Uterus (tissue), 4 donors: Measurements from ENCODE around the gene LIX1. TPM values are rescaled to one million over a fixed set of nuclear protein-coding genes. Genes with fewer than 3 reads are reported as not detected.
"Not testable (repeated sequence)": the region's sequence is repeated elsewhere in the genome, so short reads cannot be mapped to it uniquely, and the experiment has no call there.

Source experiments
- DNase-seq, 2 donors: peaks; one replicate each; pipeline ENCODE4 v3.0.0-alpha.2; 2019 to 2020
- H3K27ac ChIP-seq, 2 donors: fragments of 200-600 bp; sonication (generic); 1 replicate in 1 of 2; 2 replicates in 1 of 2; pipeline ENCODE4 v1.5.1; 2016 to 2018
- H3K27me3 ChIP-seq, 2 donors: fragments of 200-600 bp; sonication (generic); one replicate each; pipeline ENCODE4 v1.5.1; 2018 to 2019; ENCODE audit warnings: control low read depth in 1 of 2
- H3K36me3 ChIP-seq, 2 donors: fragments of 200-600 bp; sonication (generic); one replicate each; pipeline ENCODE4 v1.5.1; 2019; ENCODE audit warnings: control low read depth in 1 of 2
- H3K4me1 ChIP-seq, 2 donors: fragments of 200-600 bp; sonication (generic); one replicate each; pipeline ENCODE4 v1.5.1; 2018 to 2019; ENCODE audit warnings: control low read depth in 1 of 2
- H3K4me3 ChIP-seq, 2 donors: fragments of 200-600 bp; sonication (generic); 1 replicate in 1 of 2; 2 replicates in 1 of 2; pipeline ENCODE4 v1.5.1; 2018 to 2019; ENCODE audit warnings: mild to moderate bottlenecking in 1 of 2
- H3K9me3 ChIP-seq, 2 donors: fragments of 200-600 bp; sonication (generic); one replicate each; pipeline ENCODE4 v1.5.1; 2019; ENCODE audit warnings: control low read depth in 1 of 2
- POLR2A ChIP-seq, 2 donors: fragments of 450-650 bp; IDR thresholded peaks; one replicate each; pipeline ENCODE4 v1.6.1; 2016; ENCODE audit warnings: antibody characterized with exemption in 2 of 2, mild to moderate bottlenecking in 1 of 2, moderate library complexity in 1 of 2
- intact Hi-C: fragments of 100-400 bp; cut with DNase I; formaldehyde crosslinking; loops from one replicate; pipeline ENCODE4 v1.15.1; 2023; ENCODE audit warnings: low total_unique reads
- total RNA-seq, 4 donors: library from RNA; depleted of rRNA in 3 of 4; stranded (reverse); fragments of >200 nt in 3 of 4; gene quantifications; one replicate each; pipeline versions ENCODE4 v1.1.0 to v1.2.4, GENCODE V29; 2014 to 2023
- TF ChIP-seq, protein P1 (sequence below), 4 experiments: fragments of 200-600 bp in 2 of 4; fragments of 450-650 bp in 2 of 4; sonication (generic) in 2 of 4; IDR thresholded peaks; one replicate each; pipeline ENCODE4 v1.5.1; 2016 to 2019; ENCODE audit warnings: antibody characterized with exemption in 4 of 4, mild to moderate bottlenecking in 2 of 4, moderate library complexity in 1 of 4
- donor health status: DM: yes; HTN: yes; CAD: no.

Gene LIX1
- total RNA-seq, 4 donors from 2014 or later, result 3.9 TPM; not detected in 3

DNA sequence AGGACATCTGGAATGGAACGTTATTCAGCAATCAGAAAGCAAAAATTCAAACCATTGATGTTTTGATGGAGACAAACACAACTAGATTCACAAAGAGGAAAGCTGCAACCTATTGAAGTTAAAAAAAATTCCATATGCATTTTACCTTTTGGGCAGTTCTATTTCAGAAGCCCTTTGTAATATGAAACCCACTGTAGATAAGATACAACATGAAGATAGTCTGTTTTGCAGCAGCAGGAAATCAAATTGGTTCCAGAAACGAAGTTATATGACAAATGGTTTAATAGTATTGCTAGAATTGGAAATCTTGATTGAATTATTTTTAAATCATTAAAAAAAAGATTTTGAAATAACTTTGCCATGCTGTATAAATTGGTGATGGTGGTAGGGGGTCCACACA, 872 bp downstream of the LIX1 start:
- intact Hi-C loops, result no loop called here
- Histone ChIP-seq H3K9me3 (no peaks in the 10 kb centered on the region), H3K4me1 (no peaks in the 10 kb centered on the region), H3K27ac (no peak overlapping the region), H3K4me3 (no peak overlapping the region), H3K36me3 (no peaks in the 10 kb centered on the region), H3K27me3 (no peaks in the 10 kb centered on the region)
- DNase-seq, result no peak
- no peak for TF ChIP-seq POLR2A (IDR thresholded peaks at IDR 0.05)
- TF ChIP-seq, protein P1, sequence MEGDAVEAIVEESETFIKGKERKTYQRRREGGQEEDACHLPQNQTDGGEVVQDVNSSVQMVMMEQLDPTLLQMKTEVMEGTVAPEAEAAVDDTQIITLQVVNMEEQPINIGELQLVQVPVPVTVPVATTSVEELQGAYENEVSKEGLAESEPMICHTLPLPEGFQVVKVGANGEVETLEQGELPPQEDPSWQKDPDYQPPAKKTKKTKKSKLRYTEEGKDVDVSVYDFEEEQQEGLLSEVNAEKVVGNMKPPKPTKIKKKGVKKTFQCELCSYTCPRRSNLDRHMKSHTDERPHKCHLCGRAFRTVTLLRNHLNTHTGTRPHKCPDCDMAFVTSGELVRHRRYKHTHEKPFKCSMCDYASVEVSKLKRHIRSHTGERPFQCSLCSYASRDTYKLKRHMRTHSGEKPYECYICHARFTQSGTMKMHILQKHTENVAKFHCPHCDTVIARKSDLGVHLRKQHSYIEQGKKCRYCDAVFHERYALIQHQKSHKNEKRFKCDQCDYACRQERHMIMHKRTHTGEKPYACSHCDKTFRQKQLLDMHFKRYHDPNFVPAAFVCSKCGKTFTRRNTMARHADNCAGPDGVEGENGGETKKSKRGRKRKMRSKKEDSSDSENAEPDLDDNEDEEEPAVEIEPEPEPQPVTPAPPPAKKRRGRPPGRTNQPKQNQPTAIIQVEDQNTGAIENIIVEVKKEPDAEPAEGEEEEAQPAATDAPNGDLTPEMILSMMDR (IDR thresholded peaks at IDR 0.05), result no peak

DNA sequence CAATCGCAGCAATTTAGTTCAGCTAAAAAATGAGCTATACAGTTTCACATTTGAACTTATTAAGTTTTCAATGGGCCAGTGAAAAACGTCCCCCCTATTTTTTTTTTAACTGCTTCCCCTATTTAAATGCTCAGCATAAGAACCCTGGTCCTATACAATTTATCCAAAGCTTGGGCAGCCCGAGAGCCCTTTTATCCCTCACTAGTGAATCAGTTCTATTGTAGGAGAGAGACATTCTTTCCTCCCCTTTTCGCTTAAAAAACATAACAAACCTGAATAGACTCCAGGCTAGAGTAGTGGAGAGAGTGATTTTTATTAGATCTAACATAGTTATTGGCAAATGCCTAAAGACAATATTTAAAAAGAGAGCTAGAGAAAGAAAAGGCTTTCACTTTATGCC, 1.4 kb downstream of the LIX1 start:
- DNase-seq, result no peak
- H3K4me1 ChIP-seq, result no peaks in the 10 kb centered on the region
- H3K36me3 ChIP-seq, result no peaks in the 10 kb centered on the region
- no peak overlapping the region for H3K27ac ChIP-seq
- no peaks in the 10 kb centered on the region for H3K9me3 ChIP-seq
- TF ChIP-seq, protein P1 (IDR thresholded peaks at IDR 0.05), result no peak
- TF ChIP-seq POLR2A (IDR thresholded peaks at IDR 0.05), result no peak
- no peaks in the 10 kb centered on the region for H3K27me3 ChIP-seq
- intact Hi-C loops, result no loop called here
- no peak overlapping the region for H3K4me3 ChIP-seq

DNA sequence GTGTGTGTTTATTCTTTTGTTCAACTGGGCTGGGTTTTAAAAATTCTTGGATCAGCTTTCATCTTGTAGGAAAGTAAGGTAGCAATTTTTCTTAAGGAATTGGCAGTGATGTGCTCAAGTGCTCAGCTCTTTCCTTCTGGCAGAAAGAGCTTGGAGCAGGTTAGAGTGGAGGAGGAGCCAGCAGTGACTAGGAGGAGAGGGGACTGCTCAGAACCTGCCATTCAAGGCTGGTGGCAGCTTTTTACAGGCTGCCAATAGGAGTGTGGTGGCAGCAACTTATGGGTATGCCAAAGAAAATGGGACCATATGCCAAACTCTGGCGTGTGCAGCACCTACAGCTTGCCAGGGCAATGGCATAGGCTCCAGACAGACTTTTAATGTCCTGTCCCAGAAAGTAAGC, 2.2 kb downstream of the LIX1 start:
- H3K4me3 ChIP-seq, H3K27ac ChIP-seq, H3K9me3 ChIP-seq, H3K36me3 ChIP-seq, H3K27me3 ChIP-seq, H3K4me1 ChIP-seq, DNase-seq, intact Hi-C loops: not testable (repeated sequence)

DNA sequence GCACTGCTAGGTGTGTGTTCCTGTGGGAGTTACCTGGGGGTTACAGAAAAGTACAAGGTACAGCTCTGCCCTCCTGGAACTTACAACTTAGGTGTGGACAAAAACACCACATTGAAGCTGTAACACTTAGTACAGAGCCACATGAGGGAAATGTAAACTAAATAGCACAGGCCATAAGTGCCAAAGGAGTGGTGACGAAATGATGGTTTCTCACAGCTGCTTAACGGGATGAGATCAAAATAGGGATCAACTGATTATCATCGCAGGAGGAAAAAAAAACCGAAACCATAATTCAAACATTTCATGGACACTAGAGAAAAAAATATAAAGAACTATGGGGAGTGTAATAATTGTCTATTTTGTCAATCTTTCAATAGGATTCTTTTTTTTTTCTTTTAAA, 5.9 kb downstream of the LIX1 start:
- no peaks in the 10 kb centered on the region for H3K9me3 ChIP-seq
- H3K36me3 ChIP-seq, result no peaks in the 10 kb centered on the region
- intact Hi-C loops, result no loop called here
- DNase-seq, result no peak
- no peak overlapping the region for H3K4me3 ChIP-seq
- no peaks in the 10 kb centered on the region for H3K4me1 ChIP-seq
- no peaks in the 10 kb centered on the region for H3K27me3 ChIP-seq
- H3K27ac ChIP-seq, result no peak overlapping the region
- no peak for TF ChIP-seq POLR2A (IDR thresholded peaks at IDR 0.05)
- TF ChIP-seq, protein P1 (IDR thresholded peaks at IDR 0.05), result no peak

DNA sequence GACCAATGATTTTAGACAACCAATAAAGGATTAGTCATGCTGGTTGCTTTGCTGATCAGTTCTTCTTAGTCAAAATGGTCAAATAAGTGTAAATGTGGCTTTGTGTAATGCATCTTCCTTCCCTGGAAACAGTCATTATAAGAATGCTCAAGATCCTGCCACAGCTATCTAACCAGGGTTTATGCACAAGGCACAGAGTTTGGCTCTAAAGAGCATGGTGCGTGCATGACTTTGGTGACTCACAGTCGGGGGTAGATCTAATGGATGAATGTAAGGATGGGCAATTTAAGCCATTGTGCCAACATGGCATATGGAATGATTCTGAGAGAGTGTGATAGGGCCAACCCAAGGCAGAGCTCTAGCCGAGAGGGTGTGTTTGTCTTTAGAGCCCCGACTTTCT, 6.5 kb downstream of the LIX1 start:
- Histone ChIP-seq H3K9me3 (no peaks in the 10 kb centered on the region), H3K27ac (no peak overlapping the region), H3K4me3 (no peak overlapping the region), H3K36me3 (no peaks in the 10 kb centered on the region), H3K27me3 (no peaks in the 10 kb centered on the region), H3K4me1 (no peaks in the 10 kb centered on the region)
- intact Hi-C loops, result no loop called here
- no peak for DNase-seq
- TF ChIP-seq, protein P1 (IDR thresholded peaks at IDR 0.05), result no peak
- TF ChIP-seq POLR2A (IDR thresholded peaks at IDR 0.05), result no peak

DNA sequence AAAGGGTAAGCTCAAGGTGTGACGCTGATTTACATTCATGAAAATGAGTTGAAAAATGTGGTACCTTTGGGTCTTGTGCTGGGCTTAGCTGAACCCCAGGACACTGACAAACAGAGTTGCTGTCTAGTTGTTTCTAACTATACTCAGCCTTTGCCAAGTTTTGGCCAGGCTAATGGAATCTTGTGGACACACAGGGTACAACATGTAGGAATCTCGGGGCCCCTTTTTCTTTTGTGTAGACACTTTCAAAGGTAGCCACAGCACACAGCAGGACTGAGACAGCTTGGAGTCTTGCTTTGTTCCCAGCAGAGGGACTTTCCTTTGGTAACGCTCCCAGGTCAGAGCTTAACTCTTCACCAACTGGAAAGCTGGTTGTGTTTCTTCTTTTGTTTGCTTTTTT, 7.8 kb downstream of the LIX1 start:
- Histone ChIP-seq H3K27ac (no peak overlapping the region), H3K27me3 (no peaks in the 10 kb centered on the region), H3K4me1 (no peaks in the 10 kb centered on the region), H3K9me3 (no peaks in the 10 kb centered on the region), H3K4me3 (no peak overlapping the region), H3K36me3 (no peaks in the 10 kb centered on the region)
- no peak for TF ChIP-seq POLR2A (IDR thresholded peaks at IDR 0.05)
- TF ChIP-seq, protein P1 (IDR thresholded peaks at IDR 0.05), result no peak
- intact Hi-C loops, result no loop called here
- no peak for DNase-seq
